B cell (primary cell): ENCODE results near the gene CSTF1. TPM values are rescaled to one million over a fixed set of nuclear protein-coding genes. Genes with fewer than 3 reads are reported as not detected.

ENCODE experiments used
- ATAC-seq: fragments of 200-7000 bp; cut with Tn5 transposase; one replicate; pipeline ENCODE4 v1.10.0; 2021; ENCODE audit warnings: low read depth, mild to moderate bottlenecking, moderate number of reproducible peaks, moderate library complexity
- CTCF ChIA-PET: fragments of 350-600 bp; sonication (Branson Sonifier 250); formaldehyde crosslinking; loops from one replicate; lab custom pipeline; 2021; ENCODE audit warnings: antibody characterized with exemption, inconsistent platforms; lab: Charles Lee
- POLR2A ChIA-PET: fragments of 350-600 bp; sonication (Branson Sonifier 250); formaldehyde crosslinking; loops from one replicate; lab custom pipeline; 2021; ENCODE audit warnings: antibody characterized with exemption; lab: Charles Lee
- DNase-seq: peaks from one replicate; pipeline ENCODE4 v3.0.0; 2013
- H2AFZ ChIP-seq: 2 replicates; pipeline ENCODE4 v1.6.1; 2012; ENCODE audit warnings: mild to moderate bottlenecking, low read depth, low read length; ENCODE audit not compliant: insufficient read depth, poor library complexity, severe bottlenecking
- H3K27ac ChIP-seq, 2 donors: 1 replicate in 1 of 2; 2 replicates in 1 of 2; pipeline ENCODE4 v1.5.1; 2012 to 2013; ENCODE audit warnings: low read length in 2 of 2, mild to moderate bottlenecking in 2 of 2, moderate library complexity in 1 of 2
- H3K27me3 ChIP-seq, 4 experiments: fragments of 200-600 bp in 1 of 4; sonication (generic) in 1 of 4; replicated peaks in 1 of 4; 1 replicate in 2 of 4; 2 replicates in 2 of 4; pipeline versions ENCODE4 v1.6.1 to v1.7.0; 2013 to 2016; ENCODE audit warnings: low read length in 3 of 4, mild to moderate bottlenecking in 2 of 4, mixed read lengths in 1 of 4, moderate library complexity in 1 of 4; ENCODE audit not compliant: insufficient read depth in 4 of 4, control insufficient read depth in 3 of 4; ENCODE audit errors: control extremely low read depth in 1 of 4
- H3K36me3 ChIP-seq, 2 experiments: replicated peaks in 1 of 2; 1 replicate in 1 of 2; 2 replicates in 1 of 2; pipeline versions ENCODE4 v1.6.1 to v1.7.1; 2013; ENCODE audit warnings: low read length in 1 of 2; ENCODE audit not compliant: insufficient read depth in 2 of 2, control insufficient read depth in 1 of 2; ENCODE audit errors: control extremely low read depth in 1 of 2, extremely low read depth in 1 of 2
- H3K4me1 ChIP-seq, 2 donors: fragments of 200-600 bp in 1 of 2; sonication (generic) in 1 of 2; 1 replicate in 1 of 2; 2 replicates in 1 of 2; pipeline versions ENCODE4 v1.5.1 to v1.6.1; 2013 to 2017; ENCODE audit warnings: low read length in 2 of 2; ENCODE audit not compliant: control insufficient read depth in 2 of 2, insufficient read depth in 2 of 2
- H3K4me2 ChIP-seq: replicated peaks from 2 replicates; pipeline ENCODE3; 2012; ENCODE audit warnings: mild to moderate bottlenecking, low read depth, low read length; ENCODE audit not compliant: poor library complexity, severe bottlenecking
- H3K4me3 ChIP-seq, 5 experiments: fragments of 200-600 bp in 1 of 5; sonication (generic) in 1 of 5; 1 replicate in 3 of 5; 2 replicates in 2 of 5; pipeline versions ENCODE4 v1.5.1 to v1.7.0; 2011 to 2016; ENCODE audit warnings: low read length in 4 of 5, mild to moderate bottlenecking in 4 of 5, low read depth in 2 of 5, control low read depth in 1 of 5, moderate library complexity in 1 of 5; ENCODE audit not compliant: insufficient read depth in 1 of 5; ENCODE audit errors: control extremely low read depth in 1 of 5, extremely low read depth in 1 of 5
- H3K79me2 ChIP-seq: fragments of 200-600 bp; sonication (generic); one replicate; pipeline ENCODE4 v1.6.0; 2016; ENCODE audit warnings: low read length; ENCODE audit not compliant: control insufficient read depth, insufficient read depth
- H3K9ac ChIP-seq: fragments of 200-600 bp; sonication (generic); 2 replicates; pipeline ENCODE4 v1.6.1; 2017; ENCODE audit warnings: mild to moderate bottlenecking, low read length, moderate library complexity
- H3K9me3 ChIP-seq, 3 donors: one replicate each; pipeline versions ENCODE4 v1.6.1 to v1.7.1; 2013; ENCODE audit warnings: low read length in 2 of 3; ENCODE audit not compliant: control insufficient read depth in 2 of 3, insufficient read depth in 1 of 3; ENCODE audit errors: control extremely low read depth in 1 of 3
- H4K20me1 ChIP-seq: 2 replicates; pipeline ENCODE4 v1.6.0; 2012; ENCODE audit warnings: mild to moderate bottlenecking, low read length; ENCODE audit not compliant: insufficient read depth, control insufficient read depth, poor library complexity, severe bottlenecking
- H3K27ac Mint-ChIP-seq: one replicate; pipeline ENCODE4 v1.8.0; 2021; ENCODE audit warnings: mixed read lengths
- H3K27me3 Mint-ChIP-seq: one replicate; pipeline ENCODE4 v1.8.0; 2021; ENCODE audit warnings: mixed read lengths
- H3K4me1 Mint-ChIP-seq: one replicate; pipeline ENCODE4 v1.8.0; 2021; ENCODE audit warnings: mixed read lengths
- H3K4me3 Mint-ChIP-seq: one replicate; pipeline ENCODE4 v1.8.0; 2021; ENCODE audit warnings: mixed read lengths
- H3K9me3 Mint-ChIP-seq: one replicate; pipeline ENCODE4 v1.8.0; 2022; ENCODE audit warnings: mixed read lengths; ENCODE audit not compliant: insufficient read depth
- EZH2 ChIP-seq: IDR thresholded peaks from 2 replicates; pipeline ENCODE4 v1.6.1; 2012; ENCODE audit warnings: borderline replicate concordance, low read depth, mild to moderate bottlenecking, moderate library complexity, low read length; ENCODE audit not compliant: insufficient read depth, poor library complexity, severe bottlenecking
- WGBS: methylation state at CpG from one replicate; pipeline ENCODE4 v1.1.5; 2013; ENCODE audit warnings: missing lambda C conversion rate; ENCODE audit not compliant: insufficient coverage; 5-methylcytosine and 5-hydroxymethylcytosine counted together
- intact Hi-C: fragments of 100-400 bp; cut with micrococcal nuclease; formaldehyde crosslinking; loops from one replicate; pipeline ENCODE4 v1.10.0; 2022
- polyA plus RNA-seq: library from polyadenylated mRNA; depleted of rRNA; stranded (reverse); fragments of >200 nt; gene quantifications from 2 replicates; pipeline ENCODE4 v1.2.3, GENCODE V29; 2012
- total RNA-seq, 2 donors: library from RNA; stranded (reverse); fragments of 120-200 nt in 1 of 2; gene quantifications; 1 replicate in 1 of 2; 2 replicates in 1 of 2; pipeline versions ENCODE4 v1.2.3 to v1.2.4, GENCODE V29; 2013 to 2022
- TF ChIP-seq, protein P1 (sequence below): fragments of 200-600 bp; IDR thresholded peaks from one replicate; pipeline ENCODE4 v1.8.0; 2022; ENCODE audit warnings: antibody characterized with exemption, mild to moderate bottlenecking

Gene CSTF1
- total and polyA plus RNA-seq, 2 donors (not counting 1 experiment from before 2014, with no cell fraction given): 18.3 to 33.8 TPM

DNA sequence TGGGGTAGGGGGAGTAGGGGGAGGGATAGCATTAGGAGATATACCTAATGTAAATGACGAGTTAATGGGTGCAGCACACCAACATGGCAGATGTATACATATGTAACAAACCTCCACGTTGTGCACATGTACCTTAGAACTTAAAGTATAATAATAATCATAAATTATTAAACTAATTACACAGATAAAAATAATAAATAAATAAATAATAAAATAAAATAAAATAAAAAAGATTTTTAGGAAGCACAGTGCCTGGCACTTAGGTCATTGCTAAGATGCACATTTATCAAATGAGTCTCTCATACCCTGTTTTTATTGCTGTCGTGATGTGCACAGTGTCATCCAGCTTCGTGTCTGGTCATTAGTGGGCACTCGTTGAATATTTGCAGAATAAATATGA lies 57.0 kb downstream of the CSTF1 start:
- H3K36me3 ChIP-seq: no peaks in the 10 kb centered on the region
- H3K9me3 Mint-ChIP-seq: no peaks in the 10 kb centered on the region
- DNase-seq (no peak), ATAC-seq (no peak)
- H3K27ac ChIP-seq: no peak overlapping the region
- no peaks in the 10 kb centered on the region for H3K27me3 ChIP-seq
- H3K4me3 ChIP-seq: no peak overlapping the region
- peaks cover 9 to 19% of the 10 kb centered on the region in 2 donors for H3K4me1 ChIP-seq
- H3K4me1 Mint-ChIP-seq: peaks cover 10% of the 10 kb centered on the region
- no peak for TF ChIP-seq EZH2
- TF ChIP-seq, protein P1, sequence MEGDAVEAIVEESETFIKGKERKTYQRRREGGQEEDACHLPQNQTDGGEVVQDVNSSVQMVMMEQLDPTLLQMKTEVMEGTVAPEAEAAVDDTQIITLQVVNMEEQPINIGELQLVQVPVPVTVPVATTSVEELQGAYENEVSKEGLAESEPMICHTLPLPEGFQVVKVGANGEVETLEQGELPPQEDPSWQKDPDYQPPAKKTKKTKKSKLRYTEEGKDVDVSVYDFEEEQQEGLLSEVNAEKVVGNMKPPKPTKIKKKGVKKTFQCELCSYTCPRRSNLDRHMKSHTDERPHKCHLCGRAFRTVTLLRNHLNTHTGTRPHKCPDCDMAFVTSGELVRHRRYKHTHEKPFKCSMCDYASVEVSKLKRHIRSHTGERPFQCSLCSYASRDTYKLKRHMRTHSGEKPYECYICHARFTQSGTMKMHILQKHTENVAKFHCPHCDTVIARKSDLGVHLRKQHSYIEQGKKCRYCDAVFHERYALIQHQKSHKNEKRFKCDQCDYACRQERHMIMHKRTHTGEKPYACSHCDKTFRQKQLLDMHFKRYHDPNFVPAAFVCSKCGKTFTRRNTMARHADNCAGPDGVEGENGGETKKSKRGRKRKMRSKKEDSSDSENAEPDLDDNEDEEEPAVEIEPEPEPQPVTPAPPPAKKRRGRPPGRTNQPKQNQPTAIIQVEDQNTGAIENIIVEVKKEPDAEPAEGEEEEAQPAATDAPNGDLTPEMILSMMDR: no peak
- no peak overlapping the region for H3K27ac Mint-ChIP-seq
- intact Hi-C loops: no loop called here
- CTCF ChIA-PET: no interaction called here
- H4K20me1 ChIP-seq: no peaks in the 10 kb centered on the region
- H3K79me2 ChIP-seq: no peaks in the 10 kb centered on the region
- WGBS: no CpG with 5 or more reads among the region's 5 CpGs
- H2AFZ ChIP-seq: no peak overlapping the region
- H3K4me2 ChIP-seq: no peak overlapping the region
- no peaks in the 10 kb centered on the region for H3K9me3 ChIP-seq
- no peak overlapping the region for H3K9ac ChIP-seq
- no peak overlapping the region for H3K4me3 Mint-ChIP-seq
- H3K27me3 Mint-ChIP-seq: no peaks in the 10 kb centered on the region
- POLR2A ChIA-PET: no interaction called here

DNA sequence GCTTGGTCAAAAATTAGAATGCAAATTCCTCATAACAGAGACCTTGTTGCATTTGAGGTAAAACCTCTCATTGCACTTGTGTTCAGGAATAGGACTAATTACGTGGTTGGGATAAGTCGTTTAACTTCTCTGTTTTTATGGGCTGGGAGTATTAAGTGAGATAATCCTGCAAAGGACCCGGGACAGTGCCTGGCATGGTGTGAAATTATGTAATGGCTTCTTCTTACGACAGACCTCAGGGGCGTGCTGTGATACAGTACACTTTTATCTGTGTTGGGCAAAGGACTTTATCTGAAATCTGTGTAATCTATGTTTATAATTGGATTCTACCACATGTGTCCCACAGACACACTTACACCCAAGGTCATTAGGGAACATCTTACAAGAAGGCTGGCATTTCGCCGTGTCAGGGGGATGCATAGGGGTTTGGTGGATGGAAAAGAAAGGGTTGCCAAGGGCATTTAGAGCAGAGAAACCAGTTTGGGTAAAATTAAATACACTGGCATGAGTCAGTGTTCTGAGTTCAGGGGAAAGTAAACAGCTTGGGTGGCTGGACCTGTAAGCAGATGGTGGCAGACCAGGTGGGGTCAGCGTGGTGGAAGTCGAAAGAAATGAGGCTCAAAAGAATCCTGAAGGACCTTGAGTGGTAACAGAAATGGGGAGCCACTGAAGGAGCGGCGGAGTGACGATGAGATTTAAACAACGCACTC lies 58.8 kb downstream of the CSTF1 start:
- Mint-ChIP-seq H3K9me3 (no peaks in the 10 kb centered on the region), H3K4me1 (peaks cover 11% of the 10 kb centered on the region), H3K27me3 (no peaks in the 10 kb centered on the region), H3K27ac (no peak overlapping the region), H3K4me3 (no peak overlapping the region)
- 93% methylated on average over 8 of the region's 13 CpGs for WGBS
- H3K9me3 ChIP-seq: no peaks in the 10 kb centered on the region
- DNase-seq: no peak
- no peaks in the 10 kb centered on the region for H4K20me1 ChIP-seq
- no peak overlapping the region for H3K9ac ChIP-seq
- intact Hi-C loops: no loop called here
- ATAC-seq: no peak
- no peaks in the 10 kb centered on the region for H3K36me3 ChIP-seq
- POLR2A ChIA-PET: no interaction called here
- H2AFZ ChIP-seq: no peak overlapping the region
- no peaks in the 10 kb centered on the region for H3K79me2 ChIP-seq
- TF ChIP-seq, protein P1: no peak
- no peak for TF ChIP-seq EZH2
- H3K27ac ChIP-seq: no peak overlapping the region
- H3K4me2 ChIP-seq: no peak overlapping the region
- CTCF ChIA-PET: no interaction called here
- H3K4me1 ChIP-seq: peaks cover 9 to 19% of the 10 kb centered on the region in 2 donors
- H3K4me3 ChIP-seq: no peak overlapping the region
- H3K27me3 ChIP-seq: no peaks in the 10 kb centered on the region
